ENCODE data around the gene ADGRG3. TPM values are rescaled to one million over a fixed set of nuclear protein-coding genes. Genes with fewer than 3 reads are reported as not detected.
"Not testable (repeated sequence)": the region's sequence is repeated elsewhere in the genome, so short reads cannot be mapped to it uniquely, and the experiment has no call there.

Gene ADGRG3
- total and polyA plus RNA-seq, 4 donors: 0.06 to 3.6 (median 0.26) TPM

DNA sequence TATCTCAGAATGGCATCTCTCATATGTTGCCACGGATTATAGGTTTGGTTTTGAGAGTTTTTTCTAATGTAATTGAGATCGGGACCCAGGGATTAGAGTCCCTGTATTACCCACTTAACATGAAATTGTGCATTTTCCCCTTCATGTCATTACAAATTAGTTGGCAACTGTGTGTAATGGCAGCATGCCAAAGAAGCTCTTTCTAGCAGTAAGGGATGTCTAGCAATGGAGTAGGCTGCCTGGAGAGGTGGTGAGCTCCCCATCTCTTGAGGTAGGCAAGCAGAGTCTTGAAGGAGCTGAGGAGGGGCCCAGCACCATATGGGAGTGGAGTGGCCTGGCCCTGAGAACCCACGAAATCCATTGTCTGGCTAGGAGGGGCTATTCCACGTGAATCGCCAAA, 57.4 kb downstream of the ADGRG3 start:
- 80% methylated on average over 3 of the region's 5 CpGs for WGBS (ENCODE audit: insufficient coverage)
- no peaks in the 10 kb centered on the region for H3K9me3 ChIP-seq (ENCODE audit: control insufficient read depth, insufficient read depth, low read length)
- H3K36me3 ChIP-seq (ENCODE audit: control insufficient read depth, insufficient read depth, low read length): peaks cover 3% of the 10 kb centered on the region
- no peaks in the 10 kb centered on the region for H3K4me1 ChIP-seq (ENCODE audit: control insufficient read depth, insufficient read depth, low read length)
- DNase-seq (ENCODE audit: low read depth in 4 of 6, low spot score in 6 of 6): peak in 1 of 6 donors; percentile 11
- no peaks in the 10 kb centered on the region for H3K27me3 ChIP-seq (ENCODE audit: control insufficient read depth, insufficient read depth, low read length)
- no peak overlapping the region for H3K4me3 ChIP-seq (ENCODE audit: low read depth, low read length)
- no peak overlapping the region for H3K27ac ChIP-seq (ENCODE audit: low read depth, low read length)

DNA sequence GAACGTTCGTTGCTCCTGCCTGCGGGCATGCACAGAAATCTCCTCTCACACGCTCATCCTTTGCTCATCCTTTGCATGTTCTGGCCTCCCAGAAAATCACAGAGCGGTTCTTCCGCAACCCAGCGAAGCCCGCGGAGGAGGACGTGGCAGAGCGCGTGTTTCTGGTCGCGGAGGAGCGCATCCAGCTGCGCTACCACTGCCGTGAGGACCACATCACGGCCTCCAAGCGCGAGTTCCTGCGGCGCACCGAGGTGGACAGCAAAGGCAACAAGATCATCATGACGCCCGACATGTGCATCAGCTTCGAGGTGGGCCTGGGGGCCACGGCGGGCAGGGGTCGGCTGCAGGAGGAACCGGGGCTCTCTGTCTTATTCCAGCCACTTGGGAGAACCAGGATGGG, 57.9 kb downstream of the ADGRG3 start:
- no peak overlapping the region for H3K4me3 ChIP-seq (ENCODE audit: low read depth, low read length)
- WGBS (ENCODE audit: insufficient coverage): 93% methylated on average over 30 of the region's 30 CpGs
- H3K36me3 ChIP-seq (ENCODE audit: control insufficient read depth, insufficient read depth, low read length): peaks cover 3% of the 10 kb centered on the region
- no peak for DNase-seq (ENCODE audit: low read depth in 4 of 6, low spot score in 6 of 6)
- no peaks in the 10 kb centered on the region for H3K4me1 ChIP-seq (ENCODE audit: control insufficient read depth, insufficient read depth, low read length)
- no peaks in the 10 kb centered on the region for H3K9me3 ChIP-seq (ENCODE audit: control insufficient read depth, insufficient read depth, low read length)
- no peak overlapping the region for H3K27ac ChIP-seq (ENCODE audit: low read depth, low read length)
- H3K27me3 ChIP-seq (ENCODE audit: control insufficient read depth, insufficient read depth, low read length): no peaks in the 10 kb centered on the region

DNA sequence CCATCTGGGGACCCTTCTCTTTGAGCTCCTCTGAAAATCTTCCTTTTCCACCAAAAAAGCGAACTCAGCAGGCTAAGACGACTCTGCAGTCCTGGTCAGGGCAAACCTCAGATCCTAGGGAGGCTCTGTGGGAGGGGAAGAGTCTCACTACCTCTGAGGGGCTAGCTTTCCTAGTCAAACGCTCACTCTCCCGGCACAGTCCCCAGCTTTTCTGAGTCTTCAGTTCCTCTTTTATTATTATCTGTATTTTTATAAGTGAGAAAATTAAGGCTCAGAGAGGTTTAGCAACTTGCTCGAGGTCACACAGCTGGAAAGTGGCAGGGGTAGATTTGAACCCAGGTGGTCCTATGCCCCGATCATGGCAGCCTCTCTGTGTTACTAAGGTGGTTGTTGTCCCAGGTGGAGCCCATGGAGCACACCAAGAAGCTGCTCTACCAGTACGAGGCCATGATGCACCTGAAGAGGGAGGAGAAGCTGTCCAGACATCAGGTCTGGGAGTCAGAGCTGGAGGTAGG, 58.4 kb downstream of the ADGRG3 start:
- Histone ChIP-seq H3K36me3 (ENCODE audit: control insufficient read depth, insufficient read depth, low read length) (peaks cover 3% of the 10 kb centered on the region), H3K4me3 (ENCODE audit: low read depth, low read length) (no peak overlapping the region)

DNA sequence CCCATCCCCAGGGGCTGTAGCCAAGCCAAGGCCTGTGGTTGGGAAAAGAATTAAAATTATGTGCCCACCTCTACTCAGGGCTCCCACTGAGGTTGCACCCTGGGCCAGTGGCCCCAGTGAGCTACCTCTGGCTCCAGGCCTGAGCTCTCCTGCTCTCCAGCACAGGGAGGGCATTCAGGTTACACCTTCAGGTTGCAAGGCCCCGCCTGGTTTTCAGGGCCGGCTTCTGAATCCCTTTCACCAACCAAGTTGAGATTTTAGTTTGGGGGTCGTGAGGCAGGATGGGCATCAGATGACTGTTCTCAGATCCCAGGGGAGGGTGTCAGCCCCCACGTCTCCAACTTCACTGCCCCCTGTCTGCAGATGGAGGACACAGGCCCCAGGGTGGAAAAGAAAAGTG, 59.5 kb downstream of the ADGRG3 start:
- no peaks in the 10 kb centered on the region for H3K27me3 ChIP-seq (ENCODE audit: control insufficient read depth, insufficient read depth, low read length)
- no peak for DNase-seq (ENCODE audit: low read depth in 4 of 6, low spot score in 6 of 6)
- H3K4me1 ChIP-seq (ENCODE audit: control insufficient read depth, insufficient read depth, low read length): no peaks in the 10 kb centered on the region
- no CpG with 5 or more reads among the region's 4 CpGs for WGBS (ENCODE audit: insufficient coverage)
- H3K27ac ChIP-seq (ENCODE audit: low read depth, low read length): no peak overlapping the region
- peaks cover 3% of the 10 kb centered on the region for H3K36me3 ChIP-seq (ENCODE audit: control insufficient read depth, insufficient read depth, low read length)
- H3K4me3 ChIP-seq (ENCODE audit: low read depth, low read length): no peak overlapping the region
- H3K9me3 ChIP-seq (ENCODE audit: control insufficient read depth, insufficient read depth, low read length): no peaks in the 10 kb centered on the region

More for the DNA sequence above, 58.4 kb downstream of the ADGRG3 start:
- no peaks in the 10 kb centered on the region for H3K27me3 ChIP-seq (ENCODE audit: control insufficient read depth, insufficient read depth, low read length)
- no peaks in the 10 kb centered on the region for H3K9me3 ChIP-seq (ENCODE audit: control insufficient read depth, insufficient read depth, low read length)
- DNase-seq (ENCODE audit: low read depth in 4 of 6, low spot score in 6 of 6): no peak
- no peaks in the 10 kb centered on the region for H3K4me1 ChIP-seq (ENCODE audit: control insufficient read depth, insufficient read depth, low read length)
- 89% methylated on average over 3 of the region's 7 CpGs for WGBS (ENCODE audit: insufficient coverage)
- no peak overlapping the region for H3K27ac ChIP-seq (ENCODE audit: low read depth, low read length)

DNA sequence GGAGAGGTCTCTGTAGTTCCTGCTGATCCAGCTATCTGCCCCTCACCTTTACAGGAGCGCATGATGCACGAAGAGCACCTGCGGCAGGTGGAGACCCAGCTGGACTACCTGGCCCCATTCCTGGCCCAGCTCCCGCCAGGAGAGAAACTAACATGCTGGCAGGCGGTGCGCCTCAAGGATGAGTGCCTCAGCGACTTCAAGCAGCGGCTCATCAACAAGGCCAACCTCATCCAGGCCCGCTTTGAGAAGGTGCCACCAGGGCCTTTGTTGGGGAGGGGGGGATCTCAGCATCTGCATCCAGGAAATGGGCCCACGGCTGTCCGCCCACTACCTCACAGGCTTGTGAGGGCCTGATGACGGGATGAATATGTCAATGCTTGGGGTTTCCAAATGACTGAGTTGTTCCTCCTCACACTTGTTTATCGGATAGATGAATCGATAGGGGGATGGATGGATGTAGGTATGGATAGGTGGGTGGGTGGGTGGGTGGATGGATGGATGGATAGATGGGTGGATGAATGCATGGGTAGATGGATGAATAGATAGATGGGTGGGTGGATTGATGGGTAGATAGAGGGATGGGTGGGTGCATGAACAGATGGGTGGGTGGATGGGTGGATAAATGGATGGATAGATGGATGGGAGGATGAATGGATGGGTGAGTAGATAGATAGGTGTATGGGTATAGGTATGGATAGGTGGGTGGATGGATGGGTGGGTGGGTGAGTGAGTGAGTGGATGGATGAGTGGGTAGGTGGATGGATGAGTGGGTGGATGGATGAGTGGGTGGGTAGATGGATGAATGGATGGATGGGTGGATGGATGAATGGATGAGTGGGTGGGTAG, 60.5 kb downstream of the ADGRG3 start:
- 98% methylated on average over 13 of the region's 14 CpGs for whole genome bisulfite sequencing (ENCODE audit: insufficient coverage)

DNA sequence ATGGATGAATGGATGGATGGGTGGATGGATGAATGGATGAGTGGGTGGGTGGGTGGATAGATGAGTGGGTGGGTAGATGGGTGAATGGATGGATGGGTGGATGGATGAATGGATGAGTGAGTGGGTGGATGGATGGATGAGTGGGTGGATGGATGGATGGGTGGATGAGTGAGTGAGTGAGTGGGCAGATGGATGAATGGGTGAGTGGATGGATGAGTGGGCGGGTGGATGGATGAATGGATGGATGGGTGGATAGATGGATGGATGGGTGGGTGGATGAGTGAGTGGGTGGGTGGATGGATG, 61.0 kb downstream of the ADGRG3 start:
- no peak overlapping the region for H3K4me3 ChIP-seq (ENCODE audit: low read depth, low read length)
- H3K4me1 ChIP-seq (ENCODE audit: control insufficient read depth, insufficient read depth, low read length): no peaks in the 10 kb centered on the region
- H3K9me3 ChIP-seq (ENCODE audit: control insufficient read depth, insufficient read depth, low read length): no peaks in the 10 kb centered on the region
- H3K27ac ChIP-seq (ENCODE audit: low read depth, low read length): no peak overlapping the region
- H3K27me3 ChIP-seq (ENCODE audit: control insufficient read depth, insufficient read depth, low read length): no peaks in the 10 kb centered on the region
- no peaks in the 10 kb centered on the region for H3K36me3 ChIP-seq (ENCODE audit: control insufficient read depth, insufficient read depth, low read length)
- no peak for DNase-seq (ENCODE audit: low read depth in 4 of 6, low spot score in 6 of 6)
- 86% methylated on average over 1 of the region's 1 CpG for WGBS (ENCODE audit: insufficient coverage)

More for the DNA sequence above, 60.5 kb downstream of the ADGRG3 start:
- no peak overlapping the region for H3K4me3 ChIP-seq (ENCODE audit: low read depth, low read length)
- H3K9me3 ChIP-seq (ENCODE audit: control insufficient read depth, insufficient read depth, low read length): no peaks in the 10 kb centered on the region
- H3K36me3 ChIP-seq (ENCODE audit: control insufficient read depth, insufficient read depth, low read length): no peaks in the 10 kb centered on the region
- DNase-seq (ENCODE audit: low read depth in 4 of 6, low spot score in 6 of 6): no peak
- no peak overlapping the region for H3K27ac ChIP-seq (ENCODE audit: low read depth, low read length)
- no peaks in the 10 kb centered on the region for H3K4me1 ChIP-seq (ENCODE audit: control insufficient read depth, insufficient read depth, low read length)
- H3K27me3 ChIP-seq (ENCODE audit: control insufficient read depth, insufficient read depth, low read length): no peaks in the 10 kb centered on the region

DNA sequence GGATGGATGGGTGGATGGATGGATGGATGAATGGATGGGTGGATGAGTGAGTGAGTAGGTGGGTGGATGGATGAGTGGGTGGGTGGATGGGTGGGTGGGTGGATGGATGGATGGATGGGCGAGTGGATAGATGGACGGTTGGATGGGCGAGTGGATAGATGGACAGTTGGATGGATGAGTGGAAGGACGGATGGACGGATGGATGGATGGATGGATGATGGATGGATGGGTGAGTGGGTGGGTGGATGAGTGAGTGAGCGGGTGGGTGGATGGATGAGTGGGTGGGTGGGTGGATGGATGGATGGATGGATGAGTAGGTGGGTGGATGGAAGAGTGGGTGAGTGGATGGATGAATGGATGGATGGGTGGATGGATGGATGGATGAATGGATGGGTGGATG, 61.7 kb downstream of the ADGRG3 start:
- not testable (repeated sequence) for H3K36me3 ChIP-seq (ENCODE audit: control insufficient read depth, insufficient read depth, low read length); H3K4me1 ChIP-seq (ENCODE audit: control insufficient read depth, insufficient read depth, low read length); DNase-seq (ENCODE audit: low read depth in 4 of 6, low spot score in 6 of 6); H3K4me3 ChIP-seq (ENCODE audit: low read depth, low read length); H3K27ac ChIP-seq (ENCODE audit: low read depth, low read length); H3K27me3 ChIP-seq (ENCODE audit: control insufficient read depth, insufficient read depth, low read length); H3K9me3 ChIP-seq (ENCODE audit: control insufficient read depth, insufficient read depth, low read length)
- WGBS (ENCODE audit: insufficient coverage): 95% methylated on average over 6 of the region's 6 CpGs

DNA sequence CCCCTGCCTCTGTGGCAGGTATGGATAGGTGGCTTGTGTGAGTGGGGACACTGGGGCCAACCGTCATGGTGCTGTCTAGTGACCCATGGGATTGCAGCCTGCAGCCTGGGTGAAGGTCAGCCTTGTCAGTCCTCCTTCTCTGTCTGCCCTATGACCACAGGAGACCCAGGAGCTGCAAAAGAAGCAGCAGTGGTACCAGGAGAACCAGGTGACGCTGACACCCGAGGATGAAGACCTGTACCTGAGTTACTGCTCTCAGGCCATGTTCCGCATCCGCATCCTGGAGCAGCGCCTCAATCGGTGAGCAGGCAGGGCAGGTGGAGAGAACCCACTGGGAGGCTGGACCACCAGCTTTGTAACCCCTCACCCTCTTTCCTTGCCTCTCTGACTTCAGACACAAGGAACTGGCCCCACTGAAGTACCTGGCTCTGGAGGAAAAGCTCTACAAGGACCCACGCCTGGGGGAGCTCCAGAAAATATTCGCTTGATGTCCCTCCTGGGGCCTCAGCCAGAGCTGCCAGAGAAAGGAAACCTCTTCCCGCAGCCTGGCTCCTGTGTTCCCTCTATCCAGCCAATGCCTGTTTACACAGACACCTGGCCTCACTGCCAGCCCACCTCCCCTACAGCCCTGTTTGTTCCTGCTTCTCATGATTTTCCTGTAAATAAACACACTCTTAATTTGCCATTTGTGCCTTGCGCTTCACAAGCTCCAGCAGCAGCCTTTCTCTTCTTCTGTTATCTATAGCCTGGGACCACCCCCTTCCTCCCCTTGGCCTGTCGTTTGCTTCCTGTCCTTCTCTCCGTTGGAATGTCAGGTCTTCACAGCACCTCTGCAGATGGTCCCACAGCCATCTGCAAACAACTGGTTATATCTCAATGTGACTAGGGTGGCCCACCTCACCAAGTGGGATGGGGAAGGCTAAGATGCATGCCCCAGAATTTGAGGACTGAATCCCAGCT, 62.9 kb downstream of the ADGRG3 start:
- Histone ChIP-seq H3K4me1 (ENCODE audit: control insufficient read depth, insufficient read depth, low read length) (peaks cover 10% of the 10 kb centered on the region), H3K4me3 (ENCODE audit: low read depth, low read length) (no peak overlapping the region), H3K27me3 (ENCODE audit: control insufficient read depth, insufficient read depth, low read length) (no peaks in the 10 kb centered on the region), H3K9me3 (ENCODE audit: control insufficient read depth, insufficient read depth, low read length) (no peaks in the 10 kb centered on the region), H3K27ac (ENCODE audit: low read depth, low read length) (no peak overlapping the region), H3K36me3 (ENCODE audit: control insufficient read depth, insufficient read depth, low read length) (no peaks in the 10 kb centered on the region)
- DNase-seq (ENCODE audit: low read depth in 4 of 6, low spot score in 6 of 6): no peak
- 80% methylated on average over 11 of the region's 13 CpGs for WGBS (ENCODE audit: insufficient coverage)

DNA sequence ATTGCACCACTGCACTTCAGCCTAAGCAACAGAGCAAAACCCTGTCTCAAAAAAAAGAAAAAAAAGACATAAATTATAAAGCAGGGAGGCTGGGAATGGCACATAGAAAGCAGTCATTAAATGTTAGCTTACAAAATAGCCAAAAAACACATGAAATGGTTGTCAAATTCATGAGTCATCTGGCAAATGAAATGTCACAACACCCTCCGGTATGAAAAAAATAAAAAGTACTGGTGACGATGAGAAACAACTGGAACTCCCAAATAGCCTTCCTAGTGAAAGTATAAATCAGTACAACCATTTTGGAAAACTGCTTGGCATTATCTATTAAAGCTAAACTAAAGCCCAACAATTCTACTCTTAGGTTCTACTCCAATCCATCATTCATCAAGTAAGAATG, 63.9 kb downstream of the ADGRG3 start:
- H3K9me3 ChIP-seq (ENCODE audit: control insufficient read depth, insufficient read depth, low read length): no peaks in the 10 kb centered on the region
- H3K27ac ChIP-seq (ENCODE audit: low read depth, low read length): no peak overlapping the region
- no CpG with 5 or more reads among the region's 2 CpGs for WGBS (ENCODE audit: insufficient coverage)
- H3K36me3 ChIP-seq (ENCODE audit: control insufficient read depth, insufficient read depth, low read length): peaks cover 1% of the 10 kb centered on the region
- DNase-seq (ENCODE audit: low read depth in 4 of 6, low spot score in 6 of 6): no peak
- H3K27me3 ChIP-seq (ENCODE audit: control insufficient read depth, insufficient read depth, low read length): no peaks in the 10 kb centered on the region
- H3K4me3 ChIP-seq (ENCODE audit: low read depth, low read length): no peak overlapping the region
- H3K4me1 ChIP-seq (ENCODE audit: control insufficient read depth, insufficient read depth, low read length): peaks cover 20% of the 10 kb centered on the region

All from spinal cord (tissue), 10 donors.